Neural crest cell (in vitro differentiated cells): ENCODE results near the gene BSCL2. TPM values are rescaled to one million over a fixed set of nuclear protein-coding genes. Genes with fewer than 3 reads are reported as not detected.
"Not testable (repeated sequence)": the region's sequence is repeated elsewhere in the genome, so short reads cannot be mapped to it uniquely, and the experiment has no call there.

Source experiments
- DNase-seq: peaks from one replicate; pipeline ENCODE4 v3.0.0; 2021; ENCODE audit warnings: low read depth, mixed read lengths, low spot score
- H3K27ac Mint-ChIP-seq: one replicate; pipeline ENCODE4 v1.8.0; 2021; ENCODE audit warnings: mild to moderate bottlenecking, mixed read lengths; ENCODE audit not compliant: unreplicated experiment
- H3K27me3 Mint-ChIP-seq: 2 replicates; pipeline ENCODE4 v1.8.0; 2021; ENCODE audit warnings: low read depth, mild to moderate bottlenecking, mixed read lengths
- H3K36me3 Mint-ChIP-seq: 2 replicates; pipeline ENCODE4 v1.8.0; 2021; ENCODE audit warnings: low read depth, mild to moderate bottlenecking, mixed read lengths
- H3K4me1 Mint-ChIP-seq: 2 replicates; pipeline ENCODE4 v1.8.0; 2021; ENCODE audit warnings: mixed read lengths
- H3K4me3 Mint-ChIP-seq: one replicate; pipeline ENCODE4 v1.8.0; 2021; ENCODE audit warnings: mild to moderate bottlenecking, mixed read lengths
- H3K9me3 Mint-ChIP-seq: 2 replicates; pipeline ENCODE4 v1.8.0; 2021; ENCODE audit warnings: mixed read lengths
- CTCF ChIP-seq: fragments of 200-600 bp; sonication (generic); conservative IDR thresholded peaks from 2 replicates; pipeline ENCODE4 v1.5.0; 2021; ENCODE audit warnings: antibody characterized with exemption, mild to moderate bottlenecking
- total RNA-seq: library from RNA; stranded (reverse); gene quantifications from 2 replicates; pipeline ENCODE4 v1.2.1, GENCODE V29; 2021

The BSCL2 gene
- total RNA-seq, 1 donor from 2014 or later: 111 TPM

DNA sequence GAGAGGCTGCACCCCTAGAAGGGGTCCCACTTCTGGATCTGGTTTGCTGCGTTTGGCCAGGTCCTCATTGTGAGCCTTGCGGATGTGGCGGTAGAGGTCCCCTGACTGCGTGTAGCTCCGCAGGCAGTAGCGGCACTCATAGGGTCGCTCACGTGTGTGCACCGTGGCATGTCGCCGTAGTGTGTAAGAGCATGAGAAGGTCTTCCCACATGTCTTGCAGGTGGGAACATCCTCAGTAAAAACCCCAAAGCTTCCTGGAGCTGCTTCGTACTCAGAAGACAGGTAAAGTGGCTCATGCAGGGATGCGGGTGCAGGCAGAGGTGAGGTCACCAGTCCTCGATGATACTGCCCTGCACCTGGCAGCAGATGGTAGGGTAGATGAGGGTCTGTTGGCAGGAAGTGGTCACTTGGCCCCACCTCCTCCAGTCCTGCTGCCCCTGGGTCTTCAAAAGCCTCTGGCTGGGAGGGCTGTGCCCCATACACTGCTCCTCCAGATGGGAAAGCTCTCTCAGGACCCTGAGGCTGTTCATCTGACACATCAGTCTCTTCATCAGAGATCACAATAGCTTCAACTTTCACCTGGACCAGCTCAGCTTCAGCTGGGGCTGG lies 45.1 kb upstream of the BSCL2 start:
- no peak for TF ChIP-seq CTCF
- no peak for DNase-seq
- Mint-ChIP-seq H3K4me3 (peak overlapping the region; percentile 44), H3K4me1 (peaks cover 37% of the 10 kb centered on the region), H3K27me3 (no peaks in the 10 kb centered on the region), H3K9me3 (no peaks in the 10 kb centered on the region), H3K36me3 (peaks cover 2% of the 10 kb centered on the region), H3K27ac (no peak overlapping the region)

DNA sequence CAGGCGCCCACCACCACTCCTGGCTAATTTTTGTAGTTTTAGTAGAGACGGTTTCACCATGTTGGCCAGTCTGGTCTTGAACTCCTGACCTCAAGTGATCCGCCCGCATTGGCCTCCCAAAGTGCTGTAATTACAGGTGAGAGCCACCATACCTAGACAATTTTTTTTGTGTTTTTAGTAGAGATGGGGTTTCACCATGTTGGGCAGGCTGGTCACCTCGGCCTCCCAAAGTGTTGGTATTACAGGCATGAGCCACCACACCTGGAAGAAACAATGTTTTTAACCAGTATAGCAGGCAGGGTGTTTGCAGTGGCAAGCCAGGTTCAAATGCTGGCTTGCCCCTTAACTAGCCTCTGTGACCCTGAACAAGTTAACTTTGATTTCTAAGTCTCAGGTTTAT lies 42.7 kb upstream of the BSCL2 start:
- peaks cover 28% of the 10 kb centered on the region for H3K4me1 Mint-ChIP-seq
- not testable (repeated sequence) for H3K4me3 Mint-ChIP-seq, H3K36me3 Mint-ChIP-seq, DNase-seq, H3K9me3 Mint-ChIP-seq, H3K27me3 Mint-ChIP-seq
- H3K27ac Mint-ChIP-seq: peak overlapping the region; percentile 43

- DNase-seq: no peak
- H3K36me3 Mint-ChIP-seq: peaks cover 2% of the 10 kb centered on the region
- H3K9me3 Mint-ChIP-seq: no peaks in the 10 kb centered on the region
- no peak for TF ChIP-seq CTCF
- no peaks in the 10 kb centered on the region for H3K27me3 Mint-ChIP-seq
- H3K4me1 Mint-ChIP-seq: peaks cover 17% of the 10 kb centered on the region
- H3K27ac Mint-ChIP-seq: no peak overlapping the region
- peak overlapping the region; percentile 14 for H3K4me3 Mint-ChIP-seq
Observed at GRCh38 chr11:62747475-62748160, 40.4 kb upstream of the BSCL2 start.

- no peak for TF ChIP-seq CTCF
Observed at GRCh38 chr11:62737196-62737595, 30.0 kb upstream of the BSCL2 start.

GRCh38 chr11:62732830-62733229 lies 25.6 kb upstream of the BSCL2 start:
- Mint-ChIP-seq H3K4me3 (peak overlapping the region; percentile 34), H3K27me3 (no peaks in the 10 kb centered on the region), H3K36me3 (peaks cover 2% of the 10 kb centered on the region), H3K27ac (no peak overlapping the region), H3K4me1 (peaks cover 9% of the 10 kb centered on the region), H3K9me3 (no peaks in the 10 kb centered on the region)
- peak; percentile 47 for TF ChIP-seq CTCF
- no peak for DNase-seq

More at GRCh38 chr11:62737196-62737595, 30.0 kb upstream of the BSCL2 start:
- Mint-ChIP-seq H3K4me3 (no peak overlapping the region), H3K27me3 (no peaks in the 10 kb centered on the region), H3K27ac (no peak overlapping the region), H3K4me1 (no peaks in the 10 kb centered on the region), H3K36me3 (peaks cover 2% of the 10 kb centered on the region), H3K9me3 (no peaks in the 10 kb centered on the region)
- no peak for DNase-seq

- H3K9me3 Mint-ChIP-seq: not testable (repeated sequence)
- H3K27ac Mint-ChIP-seq: peak overlapping the region; percentile 78
Observed at GRCh38 chr11:62730076-62730475, 22.9 kb upstream of the BSCL2 start.

More at GRCh38 chr11:62730076-62730475, 22.9 kb upstream of the BSCL2 start:
- DNase-seq, H3K27me3 Mint-ChIP-seq, H3K36me3 Mint-ChIP-seq: not testable (repeated sequence)
- Mint-ChIP-seq H3K4me3 (peak overlapping the region; percentile 97), H3K4me1 (peaks cover 20% of the 10 kb centered on the region)
